Liver (tissue), 9 donors: ENCODE results near the gene COL19A1. TPM values are rescaled to one million over a fixed set of nuclear protein-coding genes. Genes with fewer than 3 reads are reported as not detected.

Experiments used
- DNase-seq: peaks from one replicate; pipeline ENCODE4 v3.0.0-alpha.2; 2017; ENCODE audit warnings: low spot score
- H3K27ac ChIP-seq, 2 donors: one replicate each; pipeline ENCODE4 v1.7.0; 2013; ENCODE audit warnings: inconsistent platforms in 2 of 2, low read length in 2 of 2, control low read depth in 1 of 2, low read depth in 1 of 2, mild to moderate bottlenecking in 1 of 2
- H3K27me3 ChIP-seq, 4 donors: one replicate each; pipeline versions ENCODE4 v1.6.1 to v1.7.0; 2013; ENCODE audit warnings: low read length in 3 of 4, inconsistent platforms in 1 of 4, mild to moderate bottlenecking in 1 of 4, moderate library complexity in 1 of 4; ENCODE audit not compliant: control insufficient read depth in 4 of 4, insufficient read depth in 4 of 4
- H3K36me3 ChIP-seq, 4 donors: one replicate each; pipeline versions ENCODE4 v1.6.1 to v1.7.0; 2013; ENCODE audit warnings: low read length in 3 of 4, mild to moderate bottlenecking in 3 of 4, low read depth in 1 of 4, moderate library complexity in 1 of 4; ENCODE audit not compliant: control insufficient read depth in 4 of 4, insufficient read depth in 3 of 4
- H3K4me1 ChIP-seq, 4 donors: one replicate each; pipeline versions ENCODE4 v1.6.1 to v1.7.0; 2013; ENCODE audit warnings: low read length in 3 of 4, mild to moderate bottlenecking in 3 of 4, moderate library complexity in 1 of 4; ENCODE audit not compliant: control insufficient read depth in 4 of 4, insufficient read depth in 4 of 4
- H3K4me3 ChIP-seq, 3 donors: one replicate each; pipeline versions ENCODE4 v1.6.1 to v1.7.0; 2013; ENCODE audit warnings: low read length in 3 of 3, control low read depth in 1 of 3, low read depth in 1 of 3, mild to moderate bottlenecking in 1 of 3
- H3K9ac ChIP-seq, 2 donors: one replicate each; pipeline ENCODE4 v1.7.0; 2013; ENCODE audit warnings: low read length in 2 of 2, mild to moderate bottlenecking in 2 of 2, moderate library complexity in 2 of 2, control low read depth in 1 of 2, low read depth in 1 of 2
- H3K9me3 ChIP-seq, 4 donors: one replicate each; pipeline versions ENCODE4 v1.6.1 to v1.7.0; 2013; ENCODE audit warnings: low read length in 3 of 4; ENCODE audit not compliant: control insufficient read depth in 4 of 4
- ATF3 ChIP-seq: IDR thresholded peaks from 2 replicates; pipeline ENCODE4 v1.6.1; 2016; ENCODE audit warnings: antibody characterized with exemption
- CTCF ChIP-seq: fragments of 150-350 bp; IDR thresholded peaks from 2 replicates; pipeline ENCODE4 v1.5.1; 2017; ENCODE audit warnings: improper control_type of control experiment, low read depth, low read length; ENCODE audit not compliant: missing input control
- FOXA2 ChIP-seq: IDR thresholded peaks from 2 replicates; pipeline ENCODE4 v1.6.1; 2016; ENCODE audit warnings: antibody characterized with exemption
- GABPA ChIP-seq, 2 donors: IDR thresholded peaks in 1 of 2; conservative IDR thresholded peaks in 1 of 2; 2 replicates each; pipeline ENCODE4 v1.6.1; 2016; ENCODE audit warnings: antibody characterized with exemption in 2 of 2, mild to moderate bottlenecking in 1 of 2, moderate library complexity in 1 of 2
- HNF4A ChIP-seq, 2 donors: conservative IDR thresholded peaks; 2 replicates each; pipeline ENCODE4 v1.6.1; 2016; ENCODE audit warnings: antibody characterized with exemption in 2 of 2, mild to moderate bottlenecking in 2 of 2
- HNF4G ChIP-seq: IDR thresholded peaks from 2 replicates; pipeline ENCODE4 v1.6.1; 2016; ENCODE audit warnings: antibody characterized with exemption
- JUND ChIP-seq, 2 donors: IDR thresholded peaks; 2 replicates each; pipeline ENCODE4 v1.6.1; 2016; ENCODE audit warnings: antibody characterized with exemption in 2 of 2
- MAX ChIP-seq: IDR thresholded peaks from 2 replicates; pipeline ENCODE4 v1.6.1; 2016; ENCODE audit warnings: antibody characterized with exemption
- NR2F2 ChIP-seq: IDR thresholded peaks from 2 replicates; pipeline ENCODE4 v1.6.1; 2016; ENCODE audit warnings: antibody characterized with exemption
- RAD21 ChIP-seq, 2 donors: IDR thresholded peaks; 2 replicates each; pipeline ENCODE4 v1.6.1; 2016; ENCODE audit warnings: antibody characterized with exemption in 2 of 2, mild to moderate bottlenecking in 2 of 2
- REST ChIP-seq: IDR thresholded peaks from 2 replicates; pipeline ENCODE4 v1.6.1; 2016; ENCODE audit warnings: antibody characterized with exemption, mild to moderate bottlenecking
- RXRA ChIP-seq, 2 donors: IDR thresholded peaks; 2 replicates each; pipeline ENCODE4 v1.6.1; 2017 to 2018; ENCODE audit warnings: antibody characterized with exemption in 2 of 2, mild to moderate bottlenecking in 1 of 2
- SP1 ChIP-seq: IDR thresholded peaks from 2 replicates; pipeline ENCODE4 v1.6.1; 2018; ENCODE audit warnings: antibody characterized with exemption, mild to moderate bottlenecking
- TAF1 ChIP-seq: conservative IDR thresholded peaks from 2 replicates; pipeline ENCODE4 v1.6.1; 2016; ENCODE audit warnings: antibody characterized with exemption, mild to moderate bottlenecking
- YY1 ChIP-seq: IDR thresholded peaks from 2 replicates; pipeline ENCODE4 v1.6.1; 2016; ENCODE audit warnings: antibody characterized with exemption, mild to moderate bottlenecking
- ZBTB33 ChIP-seq: IDR thresholded peaks from 2 replicates; pipeline ENCODE4 v1.6.1; 2016; ENCODE audit warnings: antibody characterized with exemption
- WGBS: extraction: QIAGEN DNeasy Blood & Tissue Kit; methylation state at CpG from one replicate; pipeline ENCODE4 v1.1.7; 2013; 5-methylcytosine and 5-hydroxymethylcytosine counted together
- polyA plus RNA-seq, 2 donors: library from polyadenylated mRNA; stranded (reverse) in 1 of 2; unstranded in 1 of 2; fragments of 200-250 nt in 1 of 2; fragments of >200 nt in 1 of 2; fragmentation: Nextera tagmentation in 1 of 2; extraction: Ambion mirVana in 1 of 2; gene quantifications; one replicate each; pipeline versions ENCODE4 v1.2.1 to v1.2.3, GENCODE V29; 2013 to 2015
- total RNA-seq, 2 donors: library from RNA; depleted of rRNA; stranded (reverse); fragments of >200 nt; gene quantifications; one replicate each; pipeline ENCODE4 v1.2.3, GENCODE V29; 2014
- donor health status: healthy.
- donor health status: healthy.
- donor health status: healthy.
- donor health status: healthy.
- donor health status: healthy.

COL19A1 gene
- total and polyA plus RNA-seq, 4 donors = 0.25 to 0.51 TPM; not detected in 2

- TF ChIP-seq REST (no peak), HNF4A (conservative IDR thresholded peaks at IDR 0.05) (no peak), RAD21 (IDR thresholded peaks at IDR 0.05) (no peak), CTCF (no peak), JUND (IDR thresholded peaks at IDR 0.05) (no peak), NR2F2 (no peak), TAF1 (no peak)
These were observed 368.3 kb downstream of the COL19A1 start (continued) for GRCh38 chr6:70234561-70235236.

GRCh38 chr6:70236343-70236742 is 370.0 kb downstream of the COL19A1 start:
- Histone ChIP-seq H3K9me3 (no peaks in the 10 kb centered on the region), H3K4me1 (no peaks in the 10 kb centered on the region), H3K9ac (no peak overlapping the region), H3K4me3 (no peak overlapping the region), H3K27ac (no peak overlapping the region), H3K36me3 (no peaks in the 10 kb centered on the region), H3K27me3 (peaks cover 0 to 5% (median 0%) of the 10 kb centered on the region in 4 donors)
- no peak for DNase-seq
- no peak for TF ChIP-seq FOXA2
- no peak for TF ChIP-seq JUND (IDR thresholded peaks at IDR 0.05)
- TF ChIP-seq ATF3 = no peak
- no peak for TF ChIP-seq YY1
- 82% methylated on average over 3 of the region's 3 CpGs for WGBS

- Histone ChIP-seq H3K9ac (no peak overlapping the region), H3K4me1 (no peaks in the 10 kb centered on the region), H3K9me3 (no peaks in the 10 kb centered on the region), H3K27me3 (peaks cover 0 to 5% (median 0%) of the 10 kb centered on the region in 4 donors), H3K36me3 (no peaks in the 10 kb centered on the region), H3K4me3 (no peak overlapping the region), H3K27ac (no peak overlapping the region)
- DNase-seq = no peak
- WGBS = 26% methylated on average over 3 of the region's 3 CpGs
- TF ChIP-seq NR2F2 (no peak), FOXA2 (no peak), GABPA (IDR thresholded peaks at IDR 0.05 in 1 of 2, conservative IDR thresholded peaks at IDR 0.05 in 1 of 2) (no peak), HNF4G (no peak), HNF4A (conservative IDR thresholded peaks at IDR 0.05) (no peak), MAX (no peak), TAF1 (no peak), RXRA (IDR thresholded peaks at IDR 0.05) (no peak), SP1 (no peak), YY1 (no peak), ATF3 (no peak), ZBTB33 (no peak)
These were observed 374.7 kb downstream of the COL19A1 start for GRCh38 chr6:70241031-70241430.
